GM19372 (cell line): ENCODE measurements around the gene POU3F2.

Source experiments
- ATAC-seq: cut with Tn5 transposase; IDR thresholded peaks from one replicate; pipeline ENCODE4 v1.9.1; 2021; ENCODE audit warnings: mild to moderate bottlenecking, low read depth, moderate library complexity; ENCODE audit not compliant: unreplicated experiment

The POU3F2 gene

GRCh38 chr6:98842342-98843180 lies 8.2 kb downstream of the POU3F2 start:
- ATAC-seq, result no peak

GRCh38 chr6:98843271-98844243 lies 9.2 kb downstream of the POU3F2 start:
- no peak for ATAC-seq

GRCh38 chr6:98844244-98845210 lies 10.2 kb downstream of the POU3F2 start:
- ATAC-seq, result no peak

- ATAC-seq, result peak; percentile 63
Measured at GRCh38 chr6:98845211-98846020, 11.0 kb downstream of the POU3F2 start.

GRCh38 chr6:98846021-98846380 lies 11.6 kb downstream of the POU3F2 start:
- ATAC-seq, result no peak

GRCh38 chr6:98847416-98847778 lies 13.0 kb downstream of the POU3F2 start:
- no peak for ATAC-seq

- ATAC-seq, result no peak
Measured at GRCh38 chr6:98847779-98848538, 13.6 kb downstream of the POU3F2 start.

- ATAC-seq, result no peak
Measured at GRCh38 chr6:98848539-98849242, 14.3 kb downstream of the POU3F2 start.

- no peak for ATAC-seq
Measured at GRCh38 chr6:98864497-98864896, 30.1 kb downstream of the POU3F2 start.

- ATAC-seq, result no peak
Measured at GRCh38 chr6:98871057-98871456, 36.7 kb downstream of the POU3F2 start.

GRCh38 chr6:98871821-98872220 lies 37.4 kb downstream of the POU3F2 start:
- ATAC-seq, result no peak

GRCh38 chr6:98875375-98875774 lies 41.0 kb downstream of the POU3F2 start:
- no peak for ATAC-seq

GRCh38 chr6:98877250-98877649 lies 42.9 kb downstream of the POU3F2 start:
- no peak for ATAC-seq

GRCh38 chr6:98880486-98880885 lies 46.1 kb downstream of the POU3F2 start:
- ATAC-seq, result peak; percentile 93

- ATAC-seq, result no peak
Measured at GRCh38 chr6:98885330-98885729, 51.0 kb downstream of the POU3F2 start.

- no peak for ATAC-seq
Measured at GRCh38 chr6:98887650-98888049, 53.3 kb downstream of the POU3F2 start.
